Activated CD4-positive, CD25-positive, alpha-beta regulatory T cell treated with anti-CD3 and anti-CD28 coated beads, Interleukin-2, amount 50 U/mL, for 24 hours (primary cell): ENCODE measurements around the gene CRIP2.

Experiments
- ATAC-seq, 2 donors: fragments of 150-1000 bp; cut with Tn5 transposase; one replicate each; pipeline ENCODE4 v1.10.0; 2021; ENCODE audit warnings: mild to moderate bottlenecking in 1 of 2, moderate library complexity in 1 of 2

The CRIP2 gene

GRCh38 chr14:105465209-105466031 is 9.2 kb upstream of the CRIP2 start:
- ATAC-seq = no peak

DNA sequence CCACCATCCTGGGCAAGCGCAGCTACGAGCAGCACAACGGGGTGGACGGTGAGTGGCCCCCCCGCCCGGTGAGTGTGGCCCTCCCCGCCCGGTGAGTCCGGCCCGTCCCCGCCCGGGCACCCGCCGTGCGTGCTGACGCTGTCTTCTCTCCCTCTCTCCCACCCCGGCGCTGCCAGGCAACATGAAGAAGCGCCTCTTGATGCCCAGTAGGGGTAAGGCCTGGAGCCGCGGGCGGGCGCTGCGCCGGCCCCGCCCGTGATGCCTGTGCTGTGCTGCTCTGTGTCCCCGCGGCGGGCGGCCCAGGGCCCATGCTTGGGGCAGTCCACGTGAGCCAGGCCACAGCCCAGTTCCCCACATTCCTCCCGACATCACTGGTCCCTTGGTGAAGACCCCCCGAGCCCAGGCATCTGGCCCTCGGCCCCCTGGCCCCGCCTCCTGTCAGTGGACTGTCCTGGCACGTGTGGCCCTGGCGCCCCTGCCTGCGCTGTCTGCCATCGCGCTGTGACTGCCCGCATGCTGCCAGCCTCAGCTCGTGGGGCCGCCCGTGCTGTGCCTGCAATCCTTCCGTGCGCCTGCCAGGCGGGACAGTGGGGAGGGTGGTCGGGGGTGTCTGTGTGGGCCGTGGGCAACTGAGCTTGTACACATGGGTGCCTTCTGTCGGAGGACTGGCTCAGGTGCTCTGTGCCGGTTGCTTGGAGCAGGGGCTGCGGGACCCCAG is 7.9 kb upstream of the CRIP2 start:
- ATAC-seq = no peak

DNA sequence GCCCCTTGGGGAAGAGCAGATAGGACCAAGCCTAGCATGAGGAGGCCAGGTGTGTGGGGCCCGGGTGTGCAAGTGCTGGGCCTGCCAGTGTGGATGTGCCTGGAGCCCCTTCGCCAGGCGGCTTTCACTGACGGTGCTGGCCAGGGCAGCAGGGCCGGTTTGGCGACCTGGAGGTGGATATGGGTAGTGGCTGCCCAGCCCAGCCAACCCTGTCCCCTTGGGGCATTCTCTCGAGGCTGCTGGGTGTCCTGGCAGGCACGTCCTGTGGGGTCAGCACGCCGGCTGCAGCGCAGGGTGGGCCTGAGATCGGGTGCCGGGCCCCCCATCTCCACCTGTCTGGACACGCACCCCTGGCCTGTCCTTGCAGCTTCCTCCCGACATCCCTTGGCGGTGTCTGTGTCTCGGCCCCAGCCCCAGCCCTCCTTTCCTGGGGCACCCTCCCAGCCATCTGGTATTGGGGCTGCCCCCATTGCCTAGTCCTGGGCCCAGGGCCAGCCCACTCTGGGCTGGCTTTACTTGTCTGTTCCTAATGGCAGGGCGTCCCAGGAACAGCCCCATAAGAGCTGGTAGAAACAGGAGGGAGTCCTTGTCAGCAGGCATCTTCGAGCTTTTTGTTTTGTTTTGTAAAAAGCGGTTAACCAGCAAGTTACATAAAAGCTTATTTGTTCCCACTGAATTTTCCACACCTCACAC is 7.2 kb upstream of the CRIP2 start:
- no peak for ATAC-seq

DNA sequence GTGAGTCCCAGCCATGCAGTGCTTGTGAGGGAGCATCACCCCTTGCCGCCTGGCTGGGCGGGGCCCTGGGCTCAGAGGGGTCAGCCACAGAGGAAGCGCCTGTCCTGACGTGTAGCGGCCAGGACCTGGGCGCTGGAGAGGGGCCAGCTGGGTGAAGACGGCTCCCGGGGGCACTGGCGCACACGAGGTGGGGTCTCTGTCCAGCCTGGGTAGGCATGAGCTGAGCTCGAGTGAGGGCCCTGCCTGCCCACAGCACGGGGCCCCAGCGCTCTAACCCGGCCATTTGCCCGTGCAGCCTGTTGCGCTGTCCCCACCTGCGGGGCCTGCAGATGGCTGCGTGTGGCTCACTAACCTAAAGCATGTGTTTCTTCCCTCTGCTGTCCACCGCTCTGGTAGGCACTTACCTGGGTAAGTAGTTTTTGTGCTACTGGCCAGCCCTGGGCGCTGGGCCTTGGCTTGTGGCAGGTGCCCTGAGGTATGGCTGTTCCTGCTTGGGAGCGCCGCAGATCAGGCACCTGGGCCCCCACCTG is 6.6 kb upstream of the CRIP2 start:
- no peak for ATAC-seq

GRCh38 chr14:105468621-105469241 is 5.9 kb upstream of the CRIP2 start:
- ATAC-seq = no peak

DNA sequence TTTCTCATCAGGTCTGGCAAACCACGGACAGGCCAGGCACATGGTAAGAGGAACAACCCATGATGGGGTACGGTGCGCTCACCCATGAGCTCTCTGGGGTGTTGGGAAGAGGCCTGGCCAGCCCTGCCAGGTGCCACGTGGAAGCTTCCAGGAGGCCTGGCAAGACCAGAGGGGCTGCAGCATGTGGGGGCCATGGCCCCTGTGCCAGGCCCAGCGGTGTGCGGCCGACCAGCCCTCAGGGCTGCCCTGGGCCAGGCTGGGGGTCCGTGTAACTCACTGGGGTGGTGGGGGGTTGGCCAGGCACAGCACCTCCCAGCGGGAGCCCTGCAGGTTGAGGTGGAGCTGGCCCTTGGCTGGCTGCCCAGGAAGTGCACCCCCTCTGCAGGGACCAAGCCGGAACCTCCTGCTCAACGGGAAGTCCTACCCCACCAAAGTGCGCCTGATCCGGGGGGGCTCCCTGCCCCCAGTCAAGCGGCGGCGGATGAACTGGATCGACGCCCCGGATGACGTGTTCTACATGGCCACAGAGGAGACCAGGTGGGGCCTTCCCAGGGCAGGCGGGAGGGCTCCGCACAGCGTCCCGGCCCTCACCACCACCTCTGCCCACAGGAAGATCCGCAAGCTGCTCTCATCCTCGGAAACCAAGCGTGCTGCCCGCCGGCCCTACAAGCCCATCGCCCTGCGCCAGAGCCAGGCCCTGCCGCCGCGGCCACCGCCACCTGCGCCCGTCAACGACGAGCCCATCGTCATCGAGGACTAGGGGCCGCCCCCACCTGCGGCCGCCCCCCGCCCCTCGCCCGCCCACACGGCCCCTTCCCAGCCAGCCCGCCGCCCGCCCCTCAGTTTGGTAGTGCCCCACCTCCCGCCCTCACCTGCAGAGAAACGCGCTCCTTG is 4.9 kb upstream of the CRIP2 start:
- ATAC-seq = no peak

DNA sequence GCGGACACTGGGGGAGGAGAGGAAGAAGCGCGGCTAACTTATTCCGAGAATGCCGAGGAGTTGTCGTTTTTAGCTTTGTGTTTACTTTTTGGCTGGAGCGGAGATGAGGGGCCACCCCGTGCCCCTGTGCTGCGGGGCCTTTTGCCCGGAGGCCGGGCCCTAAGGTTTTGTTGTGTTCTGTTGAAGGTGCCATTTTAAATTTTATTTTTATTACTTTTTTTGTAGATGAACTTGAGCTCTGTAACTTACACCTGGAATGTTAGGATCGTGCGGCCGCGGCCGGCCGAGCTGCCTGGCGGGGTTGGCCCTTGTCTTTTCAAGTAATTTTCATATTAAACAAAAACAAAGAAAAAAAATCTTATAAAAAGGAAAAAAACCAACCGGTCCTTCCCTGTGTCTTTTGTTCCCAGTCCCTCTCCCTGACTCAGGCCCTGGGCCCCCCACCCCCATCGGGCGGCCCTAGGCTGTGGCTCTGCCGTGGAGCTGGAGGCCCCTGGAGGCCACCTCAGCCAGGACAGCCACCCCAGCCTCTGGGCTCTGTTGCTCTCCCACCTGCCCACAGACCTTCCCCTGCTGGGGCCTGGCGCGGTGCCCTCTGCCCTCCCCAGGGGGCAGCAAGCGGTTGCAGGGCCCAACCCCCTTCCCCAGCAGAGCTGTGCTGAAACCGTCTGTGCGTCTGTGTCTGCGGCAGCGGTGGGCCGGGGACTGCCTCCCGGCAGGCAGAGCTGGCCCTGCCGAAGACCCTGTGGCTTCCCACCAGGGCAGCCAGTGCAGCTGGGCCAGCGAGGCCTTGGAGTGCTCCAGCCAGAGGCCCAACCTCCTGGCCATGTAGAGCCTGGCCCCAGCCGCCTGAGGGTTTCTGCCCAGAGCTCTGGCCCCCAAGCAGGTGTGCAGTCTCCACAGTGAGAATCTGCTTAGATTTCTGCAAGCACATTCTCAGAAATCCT is 4.0 kb upstream of the CRIP2 start:
- ATAC-seq = no peak

DNA sequence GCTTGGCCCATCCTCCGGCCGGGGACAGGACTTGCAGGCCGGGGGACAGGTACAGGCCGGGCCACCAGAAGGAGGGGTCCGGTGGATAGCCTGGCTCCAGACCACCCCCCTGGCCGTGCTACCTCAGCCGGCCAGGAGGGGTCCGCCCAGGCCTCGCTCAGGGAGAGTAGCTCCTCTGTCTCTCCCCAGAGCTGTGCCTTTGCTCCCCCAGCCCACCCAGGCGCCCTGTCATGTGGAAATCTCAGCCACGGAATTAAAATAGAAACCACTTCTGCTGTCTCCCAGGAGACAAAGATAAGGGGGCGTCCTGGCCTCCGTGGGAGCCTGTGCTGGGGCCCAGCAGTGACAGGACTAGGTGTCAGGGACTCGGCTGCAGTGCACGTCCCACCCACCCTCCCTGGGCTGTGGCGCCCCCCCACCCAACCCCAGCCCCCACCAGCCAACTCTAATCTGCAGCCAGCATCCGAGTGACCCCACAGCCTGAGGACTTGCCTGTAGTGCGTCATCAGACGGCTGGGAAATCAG is 3.3 kb upstream of the CRIP2 start:
- no peak for ATAC-seq

DNA sequence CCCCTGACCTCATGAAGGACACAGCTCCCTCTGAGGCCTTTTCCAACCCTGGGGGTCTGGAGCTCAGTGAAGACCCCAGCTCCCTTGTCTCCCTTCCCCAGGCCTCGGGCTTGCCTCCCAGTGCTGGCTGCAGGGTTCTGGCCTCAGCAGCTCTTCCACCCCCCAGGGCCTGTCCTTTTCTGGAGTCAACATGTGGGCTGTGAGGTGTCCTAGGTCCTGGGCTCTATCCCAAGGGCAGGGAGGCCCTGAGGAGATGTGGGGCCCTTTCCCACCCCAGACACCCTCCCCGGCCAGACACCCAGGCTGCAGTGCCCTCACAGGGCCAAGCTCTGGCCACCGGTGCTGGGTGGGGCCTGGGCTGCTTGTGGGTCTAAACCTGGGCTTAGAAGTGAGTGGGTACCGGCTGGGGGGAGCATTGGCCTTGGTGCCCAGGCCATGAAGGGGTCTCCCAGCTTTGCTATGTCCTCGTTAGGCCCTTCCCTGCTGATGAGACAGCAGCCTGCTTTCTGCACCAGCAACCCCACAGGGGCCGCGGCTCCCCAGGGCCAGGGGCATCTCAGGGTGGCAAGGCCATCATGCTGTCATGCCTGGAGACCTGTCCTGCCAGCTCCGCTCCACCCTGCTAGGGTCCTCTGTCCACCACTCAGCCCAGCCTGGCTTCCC is 2.7 kb upstream of the CRIP2 start:
- no peak for ATAC-seq

- no peak for ATAC-seq
Observed at GRCh38 chr14:105472486-105472991, 2.1 kb upstream of the CRIP2 start.

GRCh38 chr14:105473033-105473676 is 1.5 kb upstream of the CRIP2 start:
- no peak for ATAC-seq

DNA sequence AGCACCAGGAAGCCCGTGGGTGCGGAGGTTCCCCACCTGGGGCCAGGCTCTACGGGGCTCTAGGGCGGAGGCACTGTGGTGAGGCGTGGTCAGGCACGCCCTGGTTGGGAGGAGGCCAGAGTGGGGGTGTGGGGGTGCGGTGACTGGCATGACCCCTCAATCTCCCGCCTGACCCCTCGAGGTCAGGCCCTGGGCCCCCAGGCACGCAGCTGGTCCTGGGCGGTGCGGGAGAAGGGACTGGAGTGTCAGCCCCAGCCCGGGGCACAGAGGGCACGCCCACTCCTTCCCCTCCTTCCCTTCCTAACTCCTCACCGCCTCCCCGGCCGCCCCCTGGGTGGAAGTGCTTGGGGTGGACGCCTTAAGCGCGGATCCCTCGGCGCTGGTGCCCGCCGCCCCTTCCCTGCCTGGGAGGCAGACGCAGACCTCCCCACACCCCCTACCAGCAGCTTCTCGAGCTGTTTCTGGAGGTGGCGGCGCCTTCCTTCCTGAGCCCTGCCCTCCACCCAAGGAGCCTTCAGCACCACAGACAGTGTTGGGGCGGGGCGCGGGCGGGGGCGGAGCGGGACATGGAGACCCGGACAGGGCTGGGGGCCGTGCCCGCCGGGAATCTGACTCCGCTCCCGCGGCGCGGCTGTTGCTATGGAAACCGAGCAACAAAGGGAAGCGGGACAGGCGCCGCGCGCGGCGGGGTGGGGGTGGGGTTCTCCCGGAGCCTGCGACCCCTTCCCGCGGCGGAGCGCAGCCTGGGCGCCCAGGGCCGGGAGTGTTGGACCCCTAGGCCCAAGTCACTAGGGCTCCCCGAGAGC is 741 bp upstream of the CRIP2 start:
- peak; percentile 61 to 62 for ATAC-seq

GRCh38 chr14:105475269-105476096 is 862 bp downstream of the CRIP2 start:
- ATAC-seq = no peak

DNA sequence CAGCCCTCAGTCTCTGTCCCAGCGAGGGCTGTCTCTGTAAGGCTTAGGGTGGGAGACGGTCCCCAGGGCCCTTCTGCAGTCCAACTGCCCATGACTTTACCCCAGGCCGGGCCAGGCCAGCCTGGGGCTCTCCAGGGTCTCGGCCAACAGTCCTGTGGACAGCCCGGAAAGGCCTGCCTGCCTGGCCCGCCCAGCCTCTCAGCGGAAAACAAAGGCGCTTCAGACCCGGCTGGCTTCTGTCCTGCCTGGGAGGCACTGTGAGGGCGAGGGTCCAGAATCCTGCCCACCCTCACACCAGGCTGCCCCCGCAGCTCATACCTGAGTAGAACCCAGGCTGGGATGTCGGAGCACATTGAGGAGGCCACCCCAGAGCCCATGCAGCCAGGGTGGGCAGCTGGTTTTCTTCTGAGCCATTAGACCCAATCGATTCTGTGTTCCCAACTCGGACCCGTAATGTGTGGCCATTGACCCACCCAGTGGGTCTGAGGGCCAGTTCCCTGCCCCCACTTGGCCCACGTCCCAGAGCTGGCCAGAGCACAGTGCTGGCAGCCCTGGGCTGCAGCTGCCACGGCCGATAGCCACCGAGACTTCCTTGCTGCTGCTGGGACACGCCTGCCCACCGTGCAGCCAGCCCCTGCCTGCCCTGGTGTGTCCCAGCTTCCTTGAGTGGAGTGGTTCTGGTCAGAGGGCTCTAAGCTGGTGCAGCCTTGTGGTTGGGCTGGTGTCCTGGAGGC is 1.6 kb downstream of the CRIP2 start:
- ATAC-seq = no peak

GRCh38 chr14:105476831-105477659 is 2.4 kb downstream of the CRIP2 start:
- ATAC-seq = no peak
